ENCODE data around the gene SFXN5. TPM values are rescaled to one million over a fixed set of nuclear protein-coding genes. Genes with fewer than 3 reads are reported as not detected.

Gene SFXN5
- total RNA-seq, 1 donor from 2014 or later, result 12.7 TPM

DNA sequence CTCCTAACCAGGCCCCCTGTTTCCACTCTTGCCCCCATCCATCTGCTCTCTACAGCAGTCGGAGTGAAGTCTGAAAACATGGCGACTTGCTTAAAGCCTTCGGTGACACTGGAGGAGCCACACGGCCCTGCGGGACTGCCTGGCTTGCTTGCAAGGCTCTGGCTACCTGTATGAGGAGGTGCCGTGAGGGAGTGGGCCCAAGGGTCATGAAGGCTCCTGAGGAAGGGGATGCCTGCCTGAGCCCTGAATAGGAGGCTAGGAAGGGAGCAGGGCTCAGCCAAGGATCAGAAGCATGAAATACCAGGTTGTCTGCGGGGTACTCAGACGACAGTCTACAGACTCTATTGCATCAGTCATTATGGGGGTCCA is 78.8 kb downstream of the SFXN5 start:
- H3K36me3 Mint-ChIP-seq (ENCODE audit: unreplicated experiment), result no peaks in the 10 kb centered on the region
- no peak for DNase-seq (ENCODE audit: extremely low spot score, unreplicated experiment)
- H3K9me3 Mint-ChIP-seq (ENCODE audit: unreplicated experiment), result no peaks in the 10 kb centered on the region
- H3K27me3 Mint-ChIP-seq (ENCODE audit: unreplicated experiment), result no peaks in the 10 kb centered on the region
- TF ChIP-seq, protein P1, sequence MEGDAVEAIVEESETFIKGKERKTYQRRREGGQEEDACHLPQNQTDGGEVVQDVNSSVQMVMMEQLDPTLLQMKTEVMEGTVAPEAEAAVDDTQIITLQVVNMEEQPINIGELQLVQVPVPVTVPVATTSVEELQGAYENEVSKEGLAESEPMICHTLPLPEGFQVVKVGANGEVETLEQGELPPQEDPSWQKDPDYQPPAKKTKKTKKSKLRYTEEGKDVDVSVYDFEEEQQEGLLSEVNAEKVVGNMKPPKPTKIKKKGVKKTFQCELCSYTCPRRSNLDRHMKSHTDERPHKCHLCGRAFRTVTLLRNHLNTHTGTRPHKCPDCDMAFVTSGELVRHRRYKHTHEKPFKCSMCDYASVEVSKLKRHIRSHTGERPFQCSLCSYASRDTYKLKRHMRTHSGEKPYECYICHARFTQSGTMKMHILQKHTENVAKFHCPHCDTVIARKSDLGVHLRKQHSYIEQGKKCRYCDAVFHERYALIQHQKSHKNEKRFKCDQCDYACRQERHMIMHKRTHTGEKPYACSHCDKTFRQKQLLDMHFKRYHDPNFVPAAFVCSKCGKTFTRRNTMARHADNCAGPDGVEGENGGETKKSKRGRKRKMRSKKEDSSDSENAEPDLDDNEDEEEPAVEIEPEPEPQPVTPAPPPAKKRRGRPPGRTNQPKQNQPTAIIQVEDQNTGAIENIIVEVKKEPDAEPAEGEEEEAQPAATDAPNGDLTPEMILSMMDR (IDR thresholded peaks at IDR 0.05), result no peak
- H3K4me1 Mint-ChIP-seq (ENCODE audit: unreplicated experiment), result no peaks in the 10 kb centered on the region
- no peak overlapping the region for H3K27ac Mint-ChIP-seq (ENCODE audit: unreplicated experiment)
- H3K4me3 Mint-ChIP-seq (ENCODE audit: unreplicated experiment), result no peak overlapping the region

DNA sequence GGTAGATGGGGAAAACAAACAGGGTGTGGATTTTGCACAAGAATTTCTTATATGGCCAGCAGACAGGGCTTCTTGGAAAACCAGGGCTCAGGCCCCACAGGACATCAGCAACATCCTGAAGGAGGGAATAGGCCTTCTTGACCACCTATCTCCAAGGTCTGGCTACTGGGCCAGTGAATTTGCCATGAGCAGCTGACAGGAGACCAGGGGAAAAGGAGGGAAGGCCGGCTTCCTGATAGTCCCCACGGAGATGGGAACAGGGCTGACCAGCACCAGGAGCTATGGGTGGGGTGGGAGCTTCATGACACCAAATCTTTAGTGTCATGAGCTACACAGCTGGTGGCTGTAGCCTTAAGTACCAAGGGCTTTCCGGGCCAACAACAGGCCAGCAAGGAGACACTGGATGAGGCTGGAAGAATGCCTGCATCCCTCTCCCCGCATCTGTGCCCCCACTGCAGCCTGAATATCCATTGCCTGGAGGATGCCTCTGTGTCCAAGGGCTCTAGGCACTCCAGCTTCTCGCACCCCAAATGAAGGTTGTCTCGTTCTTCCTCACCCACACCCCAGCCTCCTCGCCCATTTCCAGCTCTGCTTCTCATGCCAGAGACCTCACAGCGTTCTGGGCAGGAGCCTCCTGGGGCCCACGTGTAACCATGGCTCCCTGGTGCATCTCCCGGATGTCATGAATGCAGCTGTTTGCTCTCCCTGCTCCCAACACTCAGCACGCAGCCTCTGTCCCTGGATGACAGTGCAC is 79.4 kb downstream of the SFXN5 start:
- Mint-ChIP-seq H3K27me3 (ENCODE audit: unreplicated experiment) (no peaks in the 10 kb centered on the region), H3K4me1 (ENCODE audit: unreplicated experiment) (no peaks in the 10 kb centered on the region), H3K27ac (ENCODE audit: unreplicated experiment) (no peak overlapping the region)

DNA sequence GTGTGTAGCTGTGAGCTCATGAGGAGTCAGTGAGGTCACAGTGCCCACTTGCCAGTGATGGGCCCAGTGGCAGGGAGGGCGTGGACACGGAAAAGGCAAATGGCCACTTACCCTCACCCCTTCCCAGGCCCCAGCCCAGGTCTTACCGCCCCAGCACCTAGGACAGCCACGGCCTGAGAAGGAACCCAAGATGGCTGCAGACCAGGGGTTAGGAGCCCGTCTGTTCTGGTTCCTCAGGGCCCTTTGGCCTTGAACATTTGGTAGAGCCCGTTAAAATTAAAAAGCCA is 80.1 kb downstream of the SFXN5 start:
- Mint-ChIP-seq H3K27ac (ENCODE audit: unreplicated experiment) (no peak overlapping the region), H3K9me3 (ENCODE audit: unreplicated experiment) (no peaks in the 10 kb centered on the region), H3K27me3 (ENCODE audit: unreplicated experiment) (no peaks in the 10 kb centered on the region), H3K36me3 (ENCODE audit: unreplicated experiment) (peaks cover 3% of the 10 kb centered on the region), H3K4me3 (ENCODE audit: unreplicated experiment) (no peak overlapping the region), H3K4me1 (ENCODE audit: unreplicated experiment) (no peaks in the 10 kb centered on the region)
- TF ChIP-seq, protein P1 (IDR thresholded peaks at IDR 0.05), result no peak
- no peak for DNase-seq (ENCODE audit: extremely low spot score, unreplicated experiment)

More for the DNA sequence above, 79.4 kb downstream of the SFXN5 start:
- H3K36me3 Mint-ChIP-seq (ENCODE audit: unreplicated experiment), result no peaks in the 10 kb centered on the region
- peak; percentile 70 for DNase-seq (ENCODE audit: extremely low spot score, unreplicated experiment)
- no peaks in the 10 kb centered on the region for H3K9me3 Mint-ChIP-seq (ENCODE audit: unreplicated experiment)
- H3K4me3 Mint-ChIP-seq (ENCODE audit: unreplicated experiment), result no peak overlapping the region
- TF ChIP-seq, protein P1 (IDR thresholded peaks at IDR 0.05), result no peak

DNA sequence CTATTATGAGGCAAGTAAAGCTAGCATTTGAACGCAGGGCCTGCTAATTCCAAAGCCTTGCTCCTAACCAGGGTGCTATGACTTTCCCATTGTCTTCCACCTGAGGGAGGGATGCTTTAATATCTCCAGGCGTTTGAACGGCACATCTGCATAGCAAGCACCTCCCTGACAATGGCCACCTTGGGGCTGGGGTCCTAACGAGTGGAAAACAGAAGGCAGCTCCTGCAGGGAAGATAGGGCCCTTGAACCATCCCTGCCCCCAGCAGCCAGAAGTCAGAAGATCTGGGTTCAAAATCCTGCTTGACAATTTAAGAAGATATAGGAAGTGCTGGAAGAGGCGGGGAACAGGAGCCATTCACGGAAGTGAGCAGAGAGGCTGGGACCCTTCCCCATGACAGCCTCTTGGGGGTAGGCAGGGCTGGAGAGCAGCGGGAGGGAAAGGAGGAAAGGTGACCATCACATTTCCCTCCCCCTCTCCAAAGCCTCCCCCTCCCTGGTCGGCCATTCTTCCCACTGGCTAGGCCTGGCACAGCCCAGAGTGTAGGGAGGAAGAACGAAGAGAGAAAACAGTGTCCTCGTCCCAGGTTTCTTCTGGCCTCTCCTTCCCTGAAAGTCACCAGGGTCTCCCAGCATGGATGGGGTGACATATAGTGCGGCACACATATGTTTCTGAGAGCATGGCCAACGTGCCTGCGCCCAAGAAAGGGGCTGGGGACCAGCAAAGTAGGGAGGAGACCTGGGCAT is 80.6 kb downstream of the SFXN5 start:
- peaks cover 3% of the 10 kb centered on the region for H3K36me3 Mint-ChIP-seq (ENCODE audit: unreplicated experiment)
- TF ChIP-seq, protein P1 (IDR thresholded peaks at IDR 0.05), result no peak
- no peaks in the 10 kb centered on the region for H3K27me3 Mint-ChIP-seq (ENCODE audit: unreplicated experiment)
- H3K9me3 Mint-ChIP-seq (ENCODE audit: unreplicated experiment), result no peaks in the 10 kb centered on the region
- no peak for DNase-seq (ENCODE audit: extremely low spot score, unreplicated experiment)
- no peaks in the 10 kb centered on the region for H3K4me1 Mint-ChIP-seq (ENCODE audit: unreplicated experiment)
- no peak overlapping the region for H3K4me3 Mint-ChIP-seq (ENCODE audit: unreplicated experiment)
- H3K27ac Mint-ChIP-seq (ENCODE audit: unreplicated experiment), result no peak overlapping the region

DNA sequence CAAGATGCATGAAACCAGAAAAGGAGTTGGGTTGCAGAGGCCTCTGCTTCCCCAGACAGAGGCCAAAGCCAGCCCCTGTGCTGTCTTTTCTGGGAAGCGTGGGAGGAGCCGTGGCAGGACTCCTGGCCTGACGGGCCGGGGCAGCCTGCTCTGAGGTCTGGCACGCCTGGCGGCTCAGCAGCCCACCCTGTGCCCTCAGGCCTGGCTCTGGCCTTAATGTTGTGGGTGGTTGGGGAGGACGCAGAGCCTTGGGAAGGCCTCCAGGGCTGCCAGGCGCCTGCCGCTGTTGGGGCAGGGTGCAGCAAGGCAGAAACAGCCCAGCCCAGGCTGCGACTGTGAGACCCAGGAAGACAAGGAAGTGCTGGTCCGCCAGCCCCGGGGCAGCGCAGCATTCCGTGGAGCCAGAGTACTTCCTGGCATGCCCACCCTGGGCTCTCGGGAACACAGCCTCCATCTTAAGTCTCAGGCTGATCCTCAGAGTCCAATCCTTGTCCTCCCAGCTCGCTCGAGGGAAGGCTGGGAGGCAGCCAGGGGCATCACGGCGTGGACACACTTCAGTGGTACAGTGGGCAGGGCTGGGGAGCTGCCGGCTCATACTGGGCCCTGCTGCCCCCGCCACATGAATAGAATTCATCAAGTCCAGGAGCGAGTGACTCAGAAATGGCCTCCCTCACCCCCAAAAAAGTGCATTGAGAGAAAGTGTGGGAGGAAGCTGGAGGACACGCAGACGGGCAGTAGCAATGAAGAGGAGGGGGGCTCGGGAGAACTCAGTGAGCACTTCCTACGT is 81.5 kb downstream of the SFXN5 start:
- Mint-ChIP-seq H3K9me3 (ENCODE audit: unreplicated experiment) (no peaks in the 10 kb centered on the region), H3K4me1 (ENCODE audit: unreplicated experiment) (no peaks in the 10 kb centered on the region), H3K27ac (ENCODE audit: unreplicated experiment) (no peak overlapping the region), H3K4me3 (ENCODE audit: unreplicated experiment) (no peak overlapping the region), H3K27me3 (ENCODE audit: unreplicated experiment) (no peaks in the 10 kb centered on the region), H3K36me3 (ENCODE audit: unreplicated experiment) (peaks cover 3% of the 10 kb centered on the region)
- DNase-seq (ENCODE audit: extremely low spot score, unreplicated experiment), result no peak
- TF ChIP-seq, protein P1 (IDR thresholded peaks at IDR 0.05), result no peak
